Chondrocyte (in vitro differentiated cells): ENCODE measurements around the gene DNAJB13. TPM values are rescaled to one million over a fixed set of nuclear protein-coding genes. Genes with fewer than 3 reads are reported as not detected.
"Not testable (repeated sequence)": the region's sequence is repeated elsewhere in the genome, so short reads cannot be mapped to it uniquely, and the experiment has no call there.

Source experiments
- DNase-seq: peaks from one replicate; pipeline ENCODE4 v3.0.0; 2021; ENCODE audit warnings: mixed read lengths, low spot score
- H3K27ac Mint-ChIP-seq: one replicate; pipeline ENCODE4 v1.8.0; 2021; ENCODE audit warnings: mild to moderate bottlenecking, moderate library complexity, mixed read lengths; ENCODE audit not compliant: unreplicated experiment
- H3K27me3 Mint-ChIP-seq: 2 replicates; pipeline ENCODE4 v1.8.0; 2021; ENCODE audit warnings: low read depth, mixed read lengths
- H3K36me3 Mint-ChIP-seq: 2 replicates; pipeline ENCODE4 v1.8.0; 2021; ENCODE audit warnings: low read depth, mixed read lengths
- H3K4me1 Mint-ChIP-seq: 2 replicates; pipeline ENCODE4 v1.8.0; 2021; ENCODE audit warnings: low read depth, mild to moderate bottlenecking, mixed read lengths
- H3K4me3 Mint-ChIP-seq: one replicate; pipeline ENCODE4 v1.8.0; 2021; ENCODE audit warnings: mild to moderate bottlenecking, moderate library complexity, mixed read lengths; ENCODE audit not compliant: unreplicated experiment
- H3K9me3 Mint-ChIP-seq: 2 replicates; pipeline ENCODE4 v1.8.0; 2021; ENCODE audit warnings: low read depth, mixed read lengths
- CTCF ChIP-seq: fragments of 200-600 bp; sonication (generic); IDR thresholded peaks from 2 replicates; pipeline ENCODE4 v1.5.0; 2021; ENCODE audit warnings: antibody characterized with exemption, mild to moderate bottlenecking, moderate library complexity
- total RNA-seq: library from RNA; stranded (reverse); gene quantifications from 3 replicates; pipeline ENCODE4 v1.2.1, GENCODE V29; 2021

The DNAJB13 gene
- total RNA-seq, 1 donor from 2014 or later = not detected

GRCh38 chr11:73931951-73932350 lies 18.9 kb upstream of the DNAJB13 start:
- peaks cover 11% of the 10 kb centered on the region for H3K36me3 Mint-ChIP-seq
- H3K27me3 Mint-ChIP-seq = no peaks in the 10 kb centered on the region
- no peak for TF ChIP-seq CTCF
- H3K9me3 Mint-ChIP-seq = no peaks in the 10 kb centered on the region
- no peak for DNase-seq
- H3K4me3 Mint-ChIP-seq = no peak overlapping the region
- no peak overlapping the region for H3K27ac Mint-ChIP-seq
- H3K4me1 Mint-ChIP-seq = no peaks in the 10 kb centered on the region

- TF ChIP-seq CTCF = no peak
- Mint-ChIP-seq H3K36me3 (peaks cover 6% of the 10 kb centered on the region), H3K27ac (no peak overlapping the region), H3K9me3 (no peaks in the 10 kb centered on the region), H3K4me1 (no peaks in the 10 kb centered on the region), H3K27me3 (no peaks in the 10 kb centered on the region), H3K4me3 (no peak overlapping the region)
- DNase-seq = no peak
Observed at GRCh38 chr11:73932781-73933180, 18.0 kb upstream of the DNAJB13 start.

- not testable (repeated sequence) for DNase-seq, H3K36me3 Mint-ChIP-seq, H3K27ac Mint-ChIP-seq, H3K4me1 Mint-ChIP-seq, H3K27me3 Mint-ChIP-seq, H3K9me3 Mint-ChIP-seq, H3K4me3 Mint-ChIP-seq
Observed at GRCh38 chr11:73936047-73936446, 14.8 kb upstream of the DNAJB13 start.

- H3K36me3 Mint-ChIP-seq = peaks cover 7% of the 10 kb centered on the region
- H3K9me3 Mint-ChIP-seq = peaks cover 13% of the 10 kb centered on the region
- no peak for DNase-seq
- H3K27me3 Mint-ChIP-seq = no peaks in the 10 kb centered on the region
- no peaks in the 10 kb centered on the region for H3K4me1 Mint-ChIP-seq
- no peak overlapping the region for H3K27ac Mint-ChIP-seq
- no peak for TF ChIP-seq CTCF
- H3K4me3 Mint-ChIP-seq = no peak overlapping the region
Observed at GRCh38 chr11:73939096-73939495, 11.7 kb upstream of the DNAJB13 start.

- TF ChIP-seq CTCF = no peak
- Mint-ChIP-seq H3K4me3 (no peak overlapping the region), H3K36me3 (peaks cover 4% of the 10 kb centered on the region), H3K27ac (no peak overlapping the region), H3K9me3 (peaks cover 13% of the 10 kb centered on the region), H3K27me3 (no peaks in the 10 kb centered on the region), H3K4me1 (no peaks in the 10 kb centered on the region)
- no peak for DNase-seq
Observed at GRCh38 chr11:73940801-73941570, 9.8 kb upstream of the DNAJB13 start.

- Mint-ChIP-seq H3K27me3 (no peaks in the 10 kb centered on the region), H3K9me3 (peaks cover 21% of the 10 kb centered on the region), H3K4me1 (no peaks in the 10 kb centered on the region), H3K27ac (no peak overlapping the region), H3K4me3 (no peak overlapping the region), H3K36me3 (peaks cover 5% of the 10 kb centered on the region)
- no peak for DNase-seq
- no peak for TF ChIP-seq CTCF
Observed at GRCh38 chr11:73942010-73942409, 8.8 kb upstream of the DNAJB13 start.
